GM18517 (cell line): ENCODE data around the gene RHOH.
A peak's percentile ranks its signal among the peaks of the same experiment; 100 is the strongest.

Experiments used
- ATAC-seq: cut with Tn5 transposase; IDR thresholded peaks from one replicate; pipeline ENCODE4 v1.9.1; 2021; ENCODE audit warnings: mild to moderate bottlenecking, moderate library complexity; ENCODE audit not compliant: unreplicated experiment

Gene RHOH

GRCh38 chr4:40187386-40187906, 9.4 kb upstream of the RHOH start:
- no peak for ATAC-seq

GRCh38 chr4:40190019-40190418, 6.8 kb upstream of the RHOH start:
- no peak for ATAC-seq

GRCh38 chr4:40190465-40190864, 6.4 kb upstream of the RHOH start:
- ATAC-seq = no peak

- no peak for ATAC-seq
Observed at GRCh38 chr4:40190880-40191815, 5.7 kb upstream of the RHOH start.

- ATAC-seq = peak; percentile 50
Observed at GRCh38 chr4:40192114-40193015, 4.5 kb upstream of the RHOH start.

- peak; percentile 31 for ATAC-seq
Observed at GRCh38 chr4:40193016-40193571, 3.7 kb upstream of the RHOH start.

GRCh38 chr4:40193578-40193977, 3.3 kb upstream of the RHOH start:
- ATAC-seq = no peak

- peak; percentile 25 for ATAC-seq
Observed at GRCh38 chr4:40194602-40195161, 2.1 kb upstream of the RHOH start.

- no peak for ATAC-seq
Observed at GRCh38 chr4:40195182-40196177, 1.4 kb upstream of the RHOH start.

- ATAC-seq = no peak
Observed at GRCh38 chr4:40196272-40196671, 559 bp upstream of the RHOH start.

- no peak for ATAC-seq
Observed at GRCh38 chr4:40197879-40198689, 1.3 kb downstream of the RHOH start.

- no peak for ATAC-seq
Observed at GRCh38 chr4:40199179-40199670, 2.4 kb downstream of the RHOH start.

GRCh38 chr4:40199999-40200874, 3.4 kb downstream of the RHOH start:
- ATAC-seq = peak; percentile 46

- no peak for ATAC-seq
Observed at GRCh38 chr4:40200875-40201801, 4.3 kb downstream of the RHOH start.

- no peak for ATAC-seq
Observed at GRCh38 chr4:40201898-40202297, 5.1 kb downstream of the RHOH start.

GRCh38 chr4:40202474-40202873, 5.6 kb downstream of the RHOH start:
- no peak for ATAC-seq
